Measurements from ENCODE around the gene EPM2A.

GRCh38 chr6:145688493-145688905 lies 46.8 kb downstream of the EPM2A start:
- TF ChIP-seq, protein P1, sequence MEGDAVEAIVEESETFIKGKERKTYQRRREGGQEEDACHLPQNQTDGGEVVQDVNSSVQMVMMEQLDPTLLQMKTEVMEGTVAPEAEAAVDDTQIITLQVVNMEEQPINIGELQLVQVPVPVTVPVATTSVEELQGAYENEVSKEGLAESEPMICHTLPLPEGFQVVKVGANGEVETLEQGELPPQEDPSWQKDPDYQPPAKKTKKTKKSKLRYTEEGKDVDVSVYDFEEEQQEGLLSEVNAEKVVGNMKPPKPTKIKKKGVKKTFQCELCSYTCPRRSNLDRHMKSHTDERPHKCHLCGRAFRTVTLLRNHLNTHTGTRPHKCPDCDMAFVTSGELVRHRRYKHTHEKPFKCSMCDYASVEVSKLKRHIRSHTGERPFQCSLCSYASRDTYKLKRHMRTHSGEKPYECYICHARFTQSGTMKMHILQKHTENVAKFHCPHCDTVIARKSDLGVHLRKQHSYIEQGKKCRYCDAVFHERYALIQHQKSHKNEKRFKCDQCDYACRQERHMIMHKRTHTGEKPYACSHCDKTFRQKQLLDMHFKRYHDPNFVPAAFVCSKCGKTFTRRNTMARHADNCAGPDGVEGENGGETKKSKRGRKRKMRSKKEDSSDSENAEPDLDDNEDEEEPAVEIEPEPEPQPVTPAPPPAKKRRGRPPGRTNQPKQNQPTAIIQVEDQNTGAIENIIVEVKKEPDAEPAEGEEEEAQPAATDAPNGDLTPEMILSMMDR (IDR thresholded peaks at IDR 0.05), result no peak
- no peak for TF ChIP-seq EP300 (IDR thresholded peaks at IDR 0.05)
- no peak for TF ChIP-seq POLR2A (IDR thresholded peaks at IDR 0.05)
- no peak for TF ChIP-seq POLR2AphosphoS5 (IDR thresholded peaks at IDR 0.05)
